SIG-M5 treated with dmso at 0.1 percent for 504 hours (cell line): ENCODE measurements around the gene SUSD3.

Experiments
- DNase-seq: peaks from one replicate; lab custom pipeline; 2025; ENCODE audit not compliant: unreplicated experiment; lab: John Stamatoyannopoulos, UW

Gene SUSD3

DNA sequence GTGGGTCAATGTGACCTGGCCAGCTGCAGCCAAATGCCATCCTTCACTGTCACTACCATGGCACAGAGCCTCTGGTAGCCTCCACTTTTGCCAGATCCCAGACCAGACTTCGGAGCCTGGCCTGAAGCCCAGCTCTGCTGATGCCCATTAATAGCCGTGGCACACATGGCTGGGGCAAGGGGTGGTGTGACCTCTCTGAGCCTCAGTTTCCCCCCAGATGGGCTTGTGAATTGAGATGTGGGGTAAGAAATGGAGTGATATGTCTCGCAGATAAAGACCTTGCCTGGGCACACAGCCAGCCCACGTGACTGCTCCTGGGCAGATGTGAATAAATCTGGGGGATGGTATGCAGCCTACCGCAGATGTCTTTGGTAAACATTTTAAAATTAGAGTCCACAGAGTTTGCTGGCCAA lies 13.9 kb downstream of the SUSD3 start:
- no peak for DNase-seq

DNA sequence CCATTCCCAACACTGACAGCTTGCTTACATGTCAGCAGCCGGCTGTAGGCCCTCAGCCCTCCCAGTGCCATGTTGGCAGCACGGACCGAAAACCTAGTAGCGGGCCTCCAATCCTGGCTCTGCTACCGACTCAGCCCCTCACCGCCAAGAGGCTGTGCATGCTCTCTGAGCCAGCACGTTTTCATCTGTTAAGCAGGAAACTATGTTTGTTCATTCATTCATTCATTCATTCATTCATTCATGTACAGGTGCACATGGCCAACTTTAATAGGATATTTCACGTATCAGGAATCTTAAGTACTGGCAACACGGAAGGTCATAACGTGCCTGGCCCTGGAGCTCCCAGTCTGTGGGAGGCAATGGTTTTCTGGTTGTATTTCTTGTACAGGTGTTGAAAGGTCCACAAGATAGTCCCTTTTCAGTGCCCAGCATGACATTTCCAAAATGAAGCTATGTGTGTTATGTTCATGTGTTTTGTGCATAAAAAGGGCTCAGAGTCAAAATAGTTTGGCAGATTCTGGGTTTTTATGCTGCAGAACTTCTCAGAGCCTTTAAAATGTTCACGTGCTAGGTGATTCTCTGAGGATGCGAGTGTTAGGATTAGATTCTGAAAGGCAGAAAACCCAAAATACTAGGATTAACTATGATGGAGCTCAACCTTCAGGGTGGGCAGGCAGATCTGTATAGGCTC lies 17.7 kb downstream of the SUSD3 start:
- DNase-seq: no peak

DNA sequence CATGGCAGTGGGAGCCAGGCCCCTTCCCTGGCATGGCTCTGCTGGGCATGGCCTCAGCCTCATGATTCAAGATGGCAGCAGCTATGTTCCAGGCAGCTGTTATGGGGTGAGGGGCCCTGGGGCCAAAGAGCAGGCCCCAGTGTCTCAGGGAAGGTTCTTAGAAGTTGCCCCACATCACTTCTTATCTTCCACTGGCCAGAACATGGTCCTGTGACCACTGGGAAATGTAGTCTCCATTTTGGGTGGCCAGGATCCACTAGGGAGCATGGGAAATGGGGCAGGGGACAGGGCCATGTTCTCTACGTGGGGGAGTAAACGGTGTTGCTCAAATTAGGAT lies 18.3 kb downstream of the SUSD3 start:
- no peak for DNase-seq

DNA sequence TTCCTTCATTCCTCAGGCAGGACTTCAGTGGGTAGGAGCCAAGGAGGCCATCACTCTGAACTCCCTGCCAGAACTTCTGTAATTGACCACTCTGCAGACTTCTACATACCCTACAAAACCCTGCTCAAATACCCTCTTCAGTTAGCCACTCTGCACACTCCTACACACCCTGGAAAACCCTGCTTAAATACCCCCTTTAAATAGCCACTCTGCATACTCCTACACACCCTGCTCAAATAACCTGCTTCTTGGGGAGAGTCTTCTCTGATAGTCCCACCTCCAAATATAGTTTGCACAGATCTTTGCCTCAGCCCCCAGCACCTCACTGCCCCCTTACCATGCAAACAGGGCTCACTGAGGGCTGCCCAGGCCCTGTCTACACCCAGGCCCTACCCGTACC lies 18.9 kb downstream of the SUSD3 start:
- DNase-seq: no peak

DNA sequence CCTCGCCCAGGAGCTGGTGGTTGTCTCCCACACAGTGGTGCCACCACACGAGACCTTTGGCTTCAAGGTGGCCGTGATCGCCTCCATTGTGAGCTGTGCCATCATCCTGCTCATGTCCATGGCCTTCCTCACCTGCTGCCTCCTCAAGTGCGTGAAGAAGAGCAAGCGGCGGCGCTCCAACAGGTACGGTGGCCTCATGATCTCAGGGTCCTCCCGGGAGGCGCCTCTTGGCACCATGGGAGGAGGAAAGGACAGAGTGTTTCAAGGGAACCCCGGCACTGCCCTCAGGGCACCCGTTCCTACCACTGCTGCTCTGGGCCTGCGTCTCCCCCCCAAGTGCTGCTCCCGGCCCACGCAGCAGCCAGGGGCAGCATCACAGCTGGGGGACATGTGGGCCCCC lies 19.3 kb downstream of the SUSD3 start:
- no peak for DNase-seq

DNA sequence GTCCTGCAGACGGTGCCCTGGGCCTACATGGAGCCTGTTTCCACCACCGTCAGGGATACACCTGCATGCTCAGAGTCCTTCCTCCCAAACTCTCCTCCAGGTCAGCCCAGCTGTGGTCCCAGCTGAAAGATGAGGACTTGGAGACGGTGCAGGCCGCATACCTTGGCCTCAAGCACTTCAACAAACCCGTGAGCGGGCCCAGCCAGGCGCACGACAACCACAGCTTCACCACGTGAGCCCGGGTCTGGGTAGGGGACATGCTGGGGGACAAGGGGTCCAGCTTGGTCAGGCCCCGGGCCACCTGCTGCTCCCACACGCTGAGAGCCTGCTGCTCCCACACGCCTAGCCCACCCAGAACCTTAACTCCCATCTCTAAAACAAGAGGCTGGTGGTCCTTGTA lies 20.9 kb downstream of the SUSD3 start:
- DNase-seq: no peak

DNA sequence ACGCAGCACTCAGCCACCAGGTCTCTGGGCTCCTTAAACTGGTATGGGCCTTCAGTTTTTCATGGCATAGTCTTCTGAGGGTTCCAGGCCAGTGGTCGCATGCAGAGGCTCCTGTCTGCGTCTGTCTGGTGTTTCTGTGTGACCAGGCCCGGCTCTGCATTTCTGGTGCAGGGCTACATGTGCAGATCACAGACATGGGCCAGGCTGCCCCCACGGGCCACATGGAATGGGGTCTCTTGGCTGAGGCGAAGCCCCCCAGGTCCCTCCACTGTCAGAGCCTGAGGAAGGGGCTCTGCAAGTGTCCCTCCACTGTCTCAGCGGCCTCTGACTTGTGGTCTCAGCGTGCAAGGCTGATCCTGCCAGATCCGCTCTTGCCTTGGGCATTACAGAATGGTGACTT lies 21.9 kb downstream of the SUSD3 start:
- DNase-seq: no peak

DNA sequence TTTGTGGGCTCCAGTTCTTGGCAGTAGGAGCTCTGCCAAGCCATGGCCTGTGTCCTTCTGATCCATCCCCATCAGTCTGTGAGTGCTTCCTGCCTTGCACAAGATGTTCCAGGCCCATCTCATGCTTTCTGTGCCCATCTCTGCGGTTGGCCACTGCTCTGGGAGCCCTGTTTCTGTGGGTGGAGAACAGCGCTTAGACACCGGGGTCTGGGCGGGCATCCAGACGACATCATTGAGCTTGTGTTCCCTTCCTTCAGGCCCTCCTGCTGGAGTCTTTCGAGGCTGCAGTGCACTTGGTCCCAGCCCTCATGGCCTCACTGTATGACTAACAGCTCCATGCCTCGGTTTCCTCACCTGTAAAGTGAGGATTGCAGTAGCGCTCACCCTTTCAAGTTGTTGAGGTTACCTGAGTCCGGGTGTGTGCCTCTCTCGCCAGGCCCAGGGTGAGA lies 22.6 kb downstream of the SUSD3 start:
- DNase-seq: no peak

DNA sequence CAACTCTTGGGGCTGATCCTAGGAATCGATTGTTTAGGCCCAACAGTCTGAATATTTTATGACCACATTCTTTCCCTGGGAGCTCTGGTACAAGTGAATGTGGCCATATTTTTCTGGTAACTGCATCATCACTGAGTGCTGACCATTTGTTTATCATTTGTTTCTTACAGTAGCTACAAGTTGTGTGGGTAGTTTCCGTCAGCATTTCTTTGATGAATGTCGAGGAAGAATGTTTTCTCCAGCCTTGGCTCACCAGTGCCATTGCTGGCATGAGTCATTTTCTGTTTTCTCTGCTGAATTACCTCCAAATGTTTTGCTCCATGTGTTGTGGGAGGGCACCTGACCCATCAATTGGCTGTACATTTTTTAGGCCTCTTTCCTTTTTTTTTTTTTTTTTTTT lies 23.4 kb downstream of the SUSD3 start:
- no peak for DNase-seq

DNA sequence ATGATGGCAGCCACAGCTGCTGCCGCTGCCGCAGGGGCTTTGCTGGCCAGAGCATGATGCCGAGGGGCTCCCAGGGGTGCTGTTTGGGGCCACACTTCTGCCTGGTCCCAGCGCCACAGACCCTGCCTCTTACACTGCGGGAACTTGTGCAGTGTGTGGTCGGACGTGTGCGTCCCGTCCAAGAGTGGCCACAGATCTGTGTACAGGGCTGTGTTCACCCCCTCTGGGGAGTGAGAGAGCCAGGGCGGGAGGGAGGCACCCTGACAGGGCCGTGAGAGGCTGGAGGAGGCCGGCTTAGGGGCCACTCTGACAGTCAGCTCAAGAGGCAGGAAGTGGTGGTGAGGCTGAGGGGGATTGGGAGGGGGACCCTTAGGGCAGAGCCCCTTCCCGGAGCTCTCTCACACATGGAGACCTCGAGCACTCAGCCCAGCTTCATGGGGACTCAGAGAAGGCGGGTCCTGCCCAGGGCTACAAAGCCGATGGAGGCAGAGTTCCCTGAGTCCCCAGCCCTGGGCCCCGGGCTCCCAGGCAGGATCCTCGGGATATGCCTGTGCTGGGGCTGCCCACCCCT lies 24.4 kb downstream of the SUSD3 start:
- DNase-seq: no peak

DNA sequence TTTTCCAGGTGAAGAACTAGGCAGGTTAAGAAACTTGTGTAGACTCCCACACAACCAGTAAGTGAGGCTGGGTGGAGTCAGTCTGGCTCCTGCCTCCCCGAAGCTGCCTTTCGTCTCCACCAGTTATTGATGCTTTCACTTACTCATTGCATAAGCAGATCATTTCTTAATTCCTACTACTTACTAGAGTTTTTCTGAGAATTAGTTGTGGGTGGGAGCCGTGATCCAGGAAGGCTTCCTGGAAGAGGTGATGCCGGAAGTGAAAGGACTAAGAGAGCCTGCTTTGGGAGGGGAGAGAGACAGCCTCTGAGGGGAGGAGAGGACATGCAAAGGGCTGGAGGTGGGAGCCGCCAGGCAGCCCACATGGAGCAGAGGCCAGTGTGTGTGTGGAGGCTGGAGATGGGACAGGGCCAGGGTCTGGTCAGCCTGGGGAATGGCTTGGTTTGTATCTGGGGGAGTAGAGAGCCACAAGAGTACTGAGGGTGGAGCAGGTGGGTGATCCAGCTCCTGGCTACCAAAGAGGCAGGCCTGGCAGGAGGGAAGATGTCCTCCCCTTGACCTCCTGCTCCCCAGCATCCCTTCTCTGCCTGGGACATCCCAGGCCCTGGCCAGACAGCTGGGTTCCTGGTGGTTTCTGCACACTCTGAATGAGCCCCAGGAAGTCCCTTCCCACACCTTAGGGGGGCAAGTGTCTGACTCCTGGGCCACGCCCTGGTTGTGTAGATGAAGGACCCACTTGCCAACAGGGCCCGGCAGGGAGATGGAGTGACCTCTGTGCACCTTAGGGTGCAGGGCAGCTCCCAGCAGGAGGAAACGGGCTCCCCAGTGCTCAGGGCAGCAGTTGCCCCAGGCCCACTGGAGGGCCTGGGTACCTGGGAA lies 25.3 kb downstream of the SUSD3 start:
- DNase-seq: no peak

DNA sequence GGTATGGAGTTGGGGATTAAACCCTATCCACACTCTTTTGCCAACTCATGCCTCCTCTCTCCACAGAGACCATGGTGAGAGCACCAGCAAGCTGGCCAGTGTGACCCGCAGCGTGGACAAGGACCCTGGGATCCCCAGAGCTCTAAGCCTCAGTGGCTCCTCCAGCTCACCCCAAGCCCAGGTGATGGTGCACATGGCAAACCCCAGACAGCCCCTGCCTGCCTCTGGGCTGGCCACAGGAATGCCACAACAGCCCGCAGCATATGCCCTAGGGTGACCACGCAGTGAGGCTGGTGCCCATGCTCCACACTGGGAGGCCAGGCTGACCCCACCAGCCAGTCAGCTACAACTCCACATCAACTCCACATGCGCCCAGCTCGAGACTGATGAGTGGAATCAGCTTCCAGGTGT lies 26.0 kb downstream of the SUSD3 start:
- no peak for DNase-seq

DNA sequence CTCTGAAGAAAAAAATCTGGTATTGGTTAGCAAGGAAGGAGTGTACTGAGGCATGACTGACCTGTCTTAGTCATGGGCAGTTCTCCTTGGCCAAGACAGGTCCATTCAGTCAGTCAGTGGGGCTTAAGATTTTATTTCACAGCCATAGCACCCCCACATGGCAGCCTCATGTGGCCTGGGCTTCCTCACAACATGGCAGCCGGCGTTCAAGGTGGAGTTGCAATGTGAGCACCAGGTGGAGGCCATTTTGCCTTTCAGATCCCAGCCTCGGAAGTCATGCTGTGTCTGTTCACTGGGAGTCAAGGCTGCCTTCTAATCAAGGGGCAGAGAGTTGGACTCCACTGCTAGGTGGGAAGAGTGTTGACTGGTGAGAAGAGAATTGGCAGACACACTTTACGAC lies 27.2 kb downstream of the SUSD3 start:
- DNase-seq: no peak

DNA sequence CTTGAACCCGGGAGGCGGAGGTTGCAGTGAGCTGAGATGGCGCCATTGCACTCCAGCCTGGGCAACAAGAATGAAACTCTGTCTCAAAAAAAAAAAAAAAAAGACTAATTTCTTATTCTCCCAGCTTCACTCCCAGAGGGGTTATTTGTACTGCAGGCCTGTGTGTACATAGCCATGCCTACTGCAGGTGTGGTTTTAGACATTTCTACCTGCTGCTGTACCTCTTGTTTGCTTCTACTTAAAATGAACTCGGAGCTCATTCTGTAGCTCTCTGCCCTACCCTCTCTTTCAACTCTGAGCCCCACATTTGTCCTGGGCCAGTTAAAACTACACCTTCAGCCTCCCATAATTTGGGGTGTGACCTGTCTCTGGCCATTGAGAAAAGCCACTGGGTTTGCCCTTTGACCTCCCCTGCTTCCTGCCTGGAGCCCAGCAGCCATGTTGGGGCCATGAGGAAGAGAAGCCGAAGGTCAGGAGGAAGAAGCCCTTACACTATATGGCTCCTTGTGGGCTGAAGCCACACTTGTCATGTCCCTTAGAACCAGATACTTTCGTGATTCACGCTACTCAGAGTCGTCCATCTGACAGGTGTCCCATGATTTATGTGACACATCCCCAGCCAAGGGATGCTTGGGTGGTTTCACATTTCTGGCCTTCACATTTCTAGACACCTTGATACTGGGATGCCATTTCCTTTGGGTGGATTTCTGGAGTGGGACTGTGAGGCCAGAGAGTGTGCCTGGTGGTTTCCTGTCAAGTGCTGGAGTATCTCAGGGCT lies 28.1 kb downstream of the SUSD3 start:
- no peak for DNase-seq

DNA sequence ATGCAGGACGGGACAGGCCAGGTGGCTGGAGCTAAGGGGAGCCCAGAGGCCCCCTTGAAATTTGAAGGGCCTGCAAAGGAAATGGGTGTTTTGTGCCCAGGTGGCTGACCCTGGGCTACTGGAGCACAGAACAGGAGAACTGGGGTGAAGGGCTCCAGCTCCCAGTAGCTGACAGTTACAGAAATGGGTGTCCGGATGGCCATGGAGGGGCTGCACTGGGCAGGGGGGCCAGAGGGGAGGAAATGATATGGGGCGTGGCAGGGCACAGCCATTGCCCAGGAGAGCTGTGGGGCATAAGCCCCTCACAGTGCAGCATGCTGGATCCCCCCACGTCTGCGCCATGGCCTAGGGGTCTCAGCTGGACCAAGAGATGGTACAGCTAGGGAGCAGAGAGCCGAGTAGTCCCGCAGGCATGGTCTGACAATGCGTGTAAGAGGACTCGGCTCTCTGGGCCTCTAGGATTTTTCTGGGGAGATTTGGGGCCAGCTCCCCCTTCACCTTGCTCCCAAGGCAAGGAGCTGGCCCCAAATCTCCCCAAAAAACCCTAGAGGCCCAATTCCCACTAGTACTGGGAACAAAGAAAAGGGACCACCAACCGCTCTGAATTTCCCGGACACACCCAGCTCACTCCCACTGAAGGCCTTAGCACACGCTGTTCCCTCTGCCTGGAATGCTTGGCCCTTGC lies 29.6 kb downstream of the SUSD3 start:
- no peak for DNase-seq

DNA sequence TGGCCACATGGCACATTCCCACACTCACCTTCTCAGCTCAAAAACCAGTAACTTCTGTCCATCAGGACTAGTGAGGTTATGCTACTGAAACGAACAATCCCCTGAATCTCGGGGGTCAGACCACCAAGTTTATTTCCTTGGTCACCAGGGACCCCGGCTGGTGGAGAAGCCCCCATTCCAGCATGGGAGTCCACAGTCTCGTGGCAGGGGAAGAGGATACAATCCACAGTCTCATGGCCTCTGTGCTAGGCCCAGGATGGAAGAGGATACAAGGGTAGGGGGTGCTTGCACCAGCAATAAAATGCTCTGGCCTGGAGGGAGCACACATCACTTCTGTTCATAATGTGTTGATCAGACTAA lies 30.1 kb downstream of the SUSD3 start:
- DNase-seq: no peak

DNA sequence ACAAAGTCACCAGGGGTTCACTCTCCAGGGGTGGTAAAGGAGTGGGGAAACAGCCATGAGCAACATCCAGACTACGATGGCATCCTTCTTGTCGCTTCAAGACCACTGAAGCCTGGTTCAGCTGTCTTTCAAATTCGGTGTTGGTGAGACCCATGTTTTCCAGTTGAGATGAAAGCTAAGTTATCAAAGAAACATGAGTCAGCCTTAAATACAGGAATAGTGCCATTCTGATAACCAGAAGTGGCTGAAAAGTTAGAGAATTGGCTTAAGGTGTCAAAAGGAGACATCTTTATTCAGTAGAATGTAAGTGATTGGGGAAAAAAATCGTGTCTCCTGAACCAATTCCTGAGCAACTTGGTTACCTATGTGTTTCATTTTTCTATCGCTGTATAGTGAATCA lies 30.5 kb downstream of the SUSD3 start:
- no peak for DNase-seq

DNA sequence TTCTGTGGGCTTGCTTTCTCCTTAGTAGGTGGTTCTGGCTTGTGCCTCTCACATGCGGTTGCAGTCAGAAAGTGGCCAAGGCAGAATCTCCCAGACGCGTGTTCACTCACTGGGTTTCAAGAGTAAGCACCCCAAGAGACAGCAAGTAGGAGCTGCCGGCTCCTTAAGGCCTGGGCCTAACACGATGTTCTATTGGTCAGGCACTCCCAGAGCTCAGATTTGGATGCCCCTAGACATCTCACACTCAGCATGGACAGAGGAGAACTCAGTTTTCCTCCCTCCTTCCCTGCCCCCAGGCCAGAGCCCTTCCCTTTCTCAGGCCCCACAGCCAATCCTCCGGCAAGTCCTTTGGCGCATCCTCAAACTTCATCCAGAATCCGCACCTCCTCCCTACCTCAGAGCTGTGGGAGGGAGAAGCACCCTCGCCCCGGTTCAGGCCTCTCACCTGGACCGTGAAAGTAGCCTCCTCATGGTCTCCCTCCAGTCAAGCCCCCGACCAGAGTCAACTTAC lies 31.0 kb downstream of the SUSD3 start:
- no peak for DNase-seq

DNA sequence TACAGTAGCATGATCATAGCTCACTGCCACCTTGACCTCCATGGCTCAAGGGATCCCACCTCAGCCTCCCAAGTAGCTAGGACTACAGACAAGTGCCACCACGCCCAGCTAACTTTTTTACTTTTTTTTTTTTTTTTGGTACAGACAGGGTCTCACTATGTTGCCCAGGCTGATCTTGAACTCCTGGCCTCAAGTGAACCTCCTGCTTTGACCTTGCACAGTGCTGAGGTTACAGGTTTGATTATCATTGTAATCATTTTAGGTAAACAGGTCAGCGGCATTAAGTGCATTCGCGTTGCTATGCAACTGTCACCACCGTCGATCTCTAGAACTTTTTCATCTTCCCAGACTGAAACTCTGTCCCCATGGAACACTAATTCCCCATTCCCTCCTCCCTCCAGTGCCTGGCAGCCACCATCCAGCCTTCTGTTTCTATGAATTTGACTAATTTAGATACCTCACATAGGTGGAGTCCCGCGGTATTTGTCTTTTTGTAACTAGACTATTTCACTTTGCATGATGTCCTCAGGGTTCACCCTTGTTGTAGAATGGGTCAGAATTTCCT lies 31.7 kb downstream of the SUSD3 start:
- no peak for DNase-seq

DNA sequence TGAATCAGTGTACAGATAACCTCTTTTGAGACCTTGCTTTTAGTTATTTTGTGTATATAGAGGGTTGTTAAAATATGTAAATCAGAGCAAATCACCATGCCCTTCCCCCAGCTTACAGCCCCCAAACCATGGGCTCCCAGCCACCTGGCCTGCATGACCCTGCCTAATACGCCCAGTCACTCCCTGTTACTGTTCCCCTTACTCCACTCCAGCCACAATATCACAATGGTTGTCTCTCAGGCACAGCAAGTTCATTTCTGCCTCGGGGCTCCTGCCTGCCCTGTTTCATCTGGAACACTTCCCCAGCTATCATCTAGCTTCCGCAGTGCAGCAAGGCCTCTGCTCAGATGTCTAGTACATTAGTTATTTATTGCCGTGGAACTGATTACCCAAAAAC lies 32.6 kb downstream of the SUSD3 start:
- no peak for DNase-seq
